H1 (cell line): Measurements from ENCODE around the gene PNCK. TPM values are rescaled to one million over a fixed set of nuclear protein-coding genes. Genes with fewer than 3 reads are reported as not detected.

Experiments used
- CTCF ChIA-PET: fragments of 300-600 bp; sonication (Branson Sonifier 250); formaldehyde crosslinking; loops from one replicate; lab custom pipeline; 2021; ENCODE audit not compliant: partially characterized antibody; lab: Charles Lee
- POLR2A ChIA-PET: fragments of 300-600 bp; sonication (Branson Sonifier 250); formaldehyde crosslinking; loops from one replicate; lab custom pipeline; 2021; ENCODE audit warnings: inconsistent platforms; ENCODE audit not compliant: partially characterized antibody; lab: Charles Lee
- DNase-seq, 2 experiments: peaks; one replicate each; pipeline versions ENCODE4 v3.0.0 to v3.0.0-alpha.2; 2010 to 2022; ENCODE audit warnings: low spot score in 2 of 2, low read depth in 1 of 2, mixed read lengths in 1 of 2
- FAIRE-seq: peaks from 2 replicates; lab custom pipeline; 2011; peaks lifted over from hg19 to GRCh38; lab: Jason Lieb, UNC
- H2AFZ ChIP-seq: 2 replicates; pipeline ENCODE4 v1.8.1; 2012; ENCODE audit warnings: low read length, inconsistent platforms
- H2AK5ac ChIP-seq: 2 replicates; pipeline ENCODE4 v1.6.1; 2013; ENCODE audit warnings: low read depth, low read length
- H2BK120ac ChIP-seq: replicated peaks from 2 replicates; pipeline ENCODE3; 2013; ENCODE audit warnings: low read depth, low read length, inconsistent platforms
- H2BK12ac ChIP-seq: 2 replicates; pipeline ENCODE4 v1.6.1; 2013; ENCODE audit warnings: low read depth, low read length
- H2BK15ac ChIP-seq: 2 replicates; pipeline ENCODE4 v1.6.1; 2013; ENCODE audit warnings: low read length
- H2BK20ac ChIP-seq: 2 replicates; pipeline ENCODE4 v1.6.1; 2013; ENCODE audit warnings: low read length
- H2BK5ac ChIP-seq: 2 replicates; pipeline ENCODE4 v1.6.1; 2013; ENCODE audit warnings: low read depth, low read length
- H3K14ac ChIP-seq: 2 replicates; pipeline ENCODE4 v1.6.1; 2013; ENCODE audit warnings: inconsistent platforms; ENCODE audit not compliant: insufficient read length
- H3K18ac ChIP-seq: 2 replicates; pipeline ENCODE4 v1.6.1; 2013; ENCODE audit warnings: low read length; ENCODE audit errors: extremely low read depth
- H3K23ac ChIP-seq: 2 replicates; pipeline ENCODE4 v1.6.1; 2013; ENCODE audit warnings: inconsistent platforms; ENCODE audit not compliant: insufficient read length
- H3K23me2 ChIP-seq: 2 replicates; pipeline ENCODE4 v1.6.1; 2013; ENCODE audit warnings: low read depth, low read length
- H3K27ac ChIP-seq: 2 replicates; pipeline ENCODE4 v1.6.1; 2011; ENCODE audit warnings: low read depth, low read length, inconsistent platforms
- H3K27me3 ChIP-seq, 4 experiments: replicated peaks in 1 of 4; 1 replicate in 1 of 4; 2 replicates in 3 of 4; pipeline versions ENCODE4 v1.6.1 to v1.8.1; 2011 to 2013; ENCODE audit warnings: low read length in 3 of 4, mild to moderate bottlenecking in 3 of 4, inconsistent platforms in 2 of 4, mixed read lengths in 2 of 4, moderate library complexity in 1 of 4; ENCODE audit not compliant: control insufficient read depth in 3 of 4, insufficient read depth in 3 of 4; ENCODE audit errors: extremely low read depth in 1 of 4
- H3K36me3 ChIP-seq, 4 experiments: 2 replicates each; pipeline versions ENCODE4 v1.6.1 to v1.8.1; 2011 to 2013; ENCODE audit warnings: mild to moderate bottlenecking in 4 of 4, low read length in 3 of 4, moderate library complexity in 2 of 4, control low read depth in 1 of 4, inconsistent platforms in 1 of 4; ENCODE audit not compliant: insufficient read depth in 4 of 4, control insufficient read depth in 2 of 4
- H3K4ac ChIP-seq: replicated peaks from 2 replicates; pipeline ENCODE3; 2013; ENCODE audit warnings: low read length, low read depth, mixed read lengths, inconsistent platforms; ENCODE audit not compliant: insufficient read length
- H3K4me1 ChIP-seq, 4 experiments: replicated peaks in 1 of 4; 1 replicate in 1 of 4; 2 replicates in 3 of 4; pipeline versions ENCODE4 v1.6.1 to v1.8.1; 2011 to 2013; ENCODE audit warnings: low read length in 3 of 4, inconsistent platforms in 2 of 4, mixed read lengths in 1 of 4; ENCODE audit not compliant: insufficient read depth in 4 of 4, control insufficient read depth in 3 of 4
- H3K4me2 ChIP-seq, 2 experiments: 2 replicates each; pipeline versions ENCODE4 v1.6.1 to v1.8.1; 2011 to 2013; ENCODE audit warnings: low read depth in 2 of 2, low read length in 2 of 2, control low read depth in 1 of 2, inconsistent platforms in 1 of 2, mild to moderate bottlenecking in 1 of 2; ENCODE audit not compliant: insufficient read depth in 1 of 2
- H3K4me3 ChIP-seq, 4 experiments: fragments of 200-600, 300-600 bp in 1 of 4; sonication (generic), shearing (Covaris generic), sonication (Bioruptor Twin) in 1 of 4; 2 replicates each; pipeline versions ENCODE4 v1.5.1 to v1.8.1; 2011 to 2016; ENCODE audit warnings: low read length in 4 of 4, low read depth in 3 of 4, control low read depth in 2 of 4, inconsistent platforms in 2 of 4, mild to moderate bottlenecking in 2 of 4, mixed read lengths in 1 of 4, moderate library complexity in 1 of 4; ENCODE audit not compliant: insufficient read depth in 2 of 4; ENCODE audit errors: extremely low read depth in 1 of 4
- H3K56ac ChIP-seq: replicated peaks from 2 replicates; pipeline ENCODE3; 2013; ENCODE audit warnings: low read depth, mild to moderate bottlenecking, mixed read lengths, low read length, inconsistent platforms; ENCODE audit not compliant: insufficient read length
- H3K79me1 ChIP-seq: 2 replicates; pipeline ENCODE4 v1.6.1; 2013; ENCODE audit warnings: low read depth, low read length, control low read depth
- H3K79me2 ChIP-seq, 2 experiments: 2 replicates each; pipeline versions ENCODE4 v1.6.1 to v1.8.1; 2012 to 2013; ENCODE audit warnings: low read length in 2 of 2, mild to moderate bottlenecking in 2 of 2, inconsistent platforms in 1 of 2; ENCODE audit not compliant: insufficient read depth in 2 of 2, control insufficient read depth in 1 of 2
- H3K9ac ChIP-seq, 4 experiments: replicated peaks in 1 of 4; 1 replicate in 1 of 4; 2 replicates in 3 of 4; pipeline versions ENCODE4 v1.6.1 to v1.8.1; 2011 to 2013; ENCODE audit warnings: low read depth in 3 of 4, low read length in 3 of 4, control low read depth in 2 of 4, mild to moderate bottlenecking in 2 of 4, moderate library complexity in 2 of 4, inconsistent platforms in 1 of 4; ENCODE audit errors: extremely low read depth in 1 of 4
- H3K9me3 ChIP-seq, 2 experiments: 2 replicates each; pipeline versions ENCODE4 v1.6.1 to v1.8.1; 2012 to 2013; ENCODE audit warnings: mild to moderate bottlenecking in 2 of 2, moderate library complexity in 2 of 2, control low read depth in 1 of 2, inconsistent platforms in 1 of 2, low read depth in 1 of 2, low read length in 1 of 2, mixed read lengths in 1 of 2; ENCODE audit not compliant: insufficient read depth in 2 of 2
- H4K20me1 ChIP-seq, 2 experiments: replicated peaks in 1 of 2; 2 replicates each; pipeline versions ENCODE3 to v1.8.1; 2011 to 2013; ENCODE audit warnings: inconsistent platforms in 2 of 2, low read length in 2 of 2, mild to moderate bottlenecking in 1 of 2; ENCODE audit not compliant: insufficient read depth in 2 of 2, control insufficient read depth in 1 of 2
- H4K5ac ChIP-seq: 2 replicates; pipeline ENCODE4 v1.6.1; 2013; ENCODE audit warnings: low read length, low read depth, mixed read lengths, inconsistent platforms; ENCODE audit not compliant: insufficient read length
- H4K8ac ChIP-seq: 2 replicates; pipeline ENCODE4 v1.8.0; 2013; ENCODE audit warnings: mild to moderate bottlenecking, moderate library complexity, low read length, inconsistent platforms; ENCODE audit not compliant: insufficient read depth; ENCODE audit errors: extremely low read depth
- H4K91ac ChIP-seq: replicated peaks from 2 replicates; pipeline ENCODE3; 2013; ENCODE audit warnings: low read length, mixed read lengths, inconsistent platforms; ENCODE audit not compliant: insufficient read length
- ATF2 ChIP-seq: IDR thresholded peaks from 2 replicates; pipeline ENCODE4 v1.6.1; 2012; ENCODE audit warnings: low read length, inconsistent platforms
- ZNF274 ChIP-seq: IDR thresholded peaks from 2 replicates; pipeline ENCODE4 v1.7.0; 2012; ENCODE audit warnings: low read length, borderline replicate concordance; ENCODE audit errors: extremely low read depth
- WGBS, 2 experiments: shearing (Covaris generic) in 1 of 2; methylation state at CpG; one replicate each; pipeline versions ENCODE4 v1.1.6 to v1.1.7; 2013 to 2015; ENCODE audit warnings: low lambda C conversion rate in 2 of 2, mixed read lengths in 2 of 2, inconsistent platforms in 1 of 2, low coverage in 1 of 2, missing lambda C conversion rate in 1 of 2; ENCODE audit not compliant: insufficient replicate concordance in 2 of 2, insufficient coverage in 1 of 2, insufficient read length in 1 of 2; ENCODE audit errors: extremely low coverage in 1 of 2, missing lambda C conversion rate in 1 of 2; 5-methylcytosine and 5-hydroxymethylcytosine counted together
- polyA plus RNA-seq, 7 experiments: library from polyadenylated mRNA; depleted of rRNA in 3 of 7; stranded (reverse) in 5 of 7; unstranded in 2 of 7; fragments of >200 nt in 5 of 7; fragments of 200-250 nt in 2 of 7; gene quantifications; 1 replicate in 5 of 7; 2 replicates in 1 of 7; 4 replicates in 1 of 7; pipeline versions ENCODE4 v1.2.1 to v1.2.3, GENCODE V29; 2011 to 2013; ENCODE audit warnings: missing spikeins in 2 of 7, mixed read lengths in 2 of 7
- total RNA-seq: library from RNA; stranded (reverse); fragmentation: NEBNext Ultra II Directional; extraction: Animal tissue kit (Norgen Biotek cat#: 25700); gene quantifications from 2 replicates; pipeline ENCODE4 v1.2.1, GENCODE V29; 2021

The PNCK gene
- total and polyA plus RNA-seq, 2 of the 8 experiments (the other 6 are each of a cell fraction or from before 2014, with no cell fraction given): 6.2 to 6.3 TPM

DNA sequence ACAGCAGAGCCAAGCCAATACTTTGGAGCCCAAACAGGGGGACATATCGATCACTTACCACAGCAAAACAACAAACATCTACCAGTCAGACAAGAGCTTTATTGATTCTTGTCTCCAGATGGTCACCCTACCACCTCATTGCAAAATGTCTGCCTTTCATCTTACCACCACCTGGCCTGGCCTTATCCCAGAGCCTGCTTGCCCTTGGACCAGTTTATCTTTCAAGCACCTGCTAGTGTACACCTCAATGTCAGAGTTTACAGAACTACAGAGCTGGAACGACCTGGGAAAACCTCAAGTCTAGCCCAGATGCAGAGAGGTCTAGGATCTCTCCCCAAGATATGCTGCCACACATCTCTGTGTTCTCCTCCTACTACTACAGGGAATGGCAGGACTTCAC lies 46.1 kb upstream of the PNCK start:
- H3K4me1 ChIP-seq: peaks cover 0 to 9% (median 4%) of the 10 kb centered on the region in 4 experiments; a peak in 5 of 7 replicates
- DNase-seq: no peak
- no peak overlapping the region for H3K18ac ChIP-seq
- no peaks in the 10 kb centered on the region for H3K27me3 ChIP-seq
- no peak overlapping the region for H2BK12ac ChIP-seq
- no peak overlapping the region for H3K4me3 ChIP-seq
- H2AFZ ChIP-seq: no peak overlapping the region
- no peak overlapping the region for H2BK15ac ChIP-seq
- no peak overlapping the region for H2BK5ac ChIP-seq
- no peak overlapping the region for H3K9ac ChIP-seq
- no peak overlapping the region for H4K8ac ChIP-seq
- no peak overlapping the region for H3K4me2 ChIP-seq
- no peak overlapping the region for H3K27ac ChIP-seq
- peaks cover 0 to 20% of the 10 kb centered on the region in 2 experiments; a peak in 2 of 4 replicates for H3K79me2 ChIP-seq
- H3K36me3 ChIP-seq: peaks cover 4 to 45% (median 29%) of the 10 kb centered on the region in 4 experiments; a peak in 7 of 8 replicates
- H3K56ac ChIP-seq: no peak overlapping the region
- FAIRE-seq: no peak
- no peak for TF ChIP-seq ATF2
- no peak for TF ChIP-seq ZNF274
- ChIA-PET CTCF (interaction anchor here (1.0 to 2.5 kb wide), 2 partner anchors 10 to 12 kb away, joined by 3 to 9 read pairs; no protein-coding TSS in a partner anchor), POLR2A (interaction anchor here (0.7 to 1.5 kb wide), 4 partner anchors 15 to 51 kb away, joined by 3 to 5 read pairs (median 3); no protein-coding TSS in a partner anchor)
- H2BK120ac ChIP-seq: no peak overlapping the region
- WGBS, 2 experiments: 94% methylated on average over 2 of the region's 2 CpGs; no CpG with 5 or more reads in 1 of the 2 experiments
- no peak overlapping the region for H3K14ac ChIP-seq
- no peak overlapping the region for H3K4ac ChIP-seq
- H3K9me3 ChIP-seq: no peaks in the 10 kb centered on the region
- no peak overlapping the region for H2BK20ac ChIP-seq
- H4K5ac ChIP-seq: no peak overlapping the region
- H3K79me1 ChIP-seq: peaks cover 3% of the 10 kb centered on the region; the same call in 1 of the 2 replicates
- H2AK5ac ChIP-seq: no peak overlapping the region
- H3K23ac ChIP-seq: no peak overlapping the region
- peaks cover 5% of the 10 kb centered on the region; the same call in 1 of the 2 replicates for H3K23me2 ChIP-seq
- H4K91ac ChIP-seq: no peak overlapping the region
- peaks cover 4 to 14% of the 10 kb centered on the region in 2 experiments for H4K20me1 ChIP-seq
